Gastroesophageal sphincter (tissue), 3 donors: ENCODE measurements around the gene KANK4.

Source experiments
- POLR2AphosphoS5 ChIP-seq: sonication (generic); formaldehyde crosslinking; IDR thresholded peaks from one replicate; pipeline ENCODE4 v1.6.1; 2017; ENCODE audit warnings: antibody characterized with exemption
- TF ChIP-seq, protein P1 (sequence below), 4 experiments: fragments of 200-600 bp in 2 of 4; fragments of 450-650 bp in 2 of 4; sonication (generic) in 1 of 4; IDR thresholded peaks; one replicate each; pipeline ENCODE4 v1.5.1; 2017 to 2019; ENCODE audit warnings: antibody characterized with exemption in 4 of 4, mild to moderate bottlenecking in 2 of 4, moderate library complexity in 2 of 4

DNA sequence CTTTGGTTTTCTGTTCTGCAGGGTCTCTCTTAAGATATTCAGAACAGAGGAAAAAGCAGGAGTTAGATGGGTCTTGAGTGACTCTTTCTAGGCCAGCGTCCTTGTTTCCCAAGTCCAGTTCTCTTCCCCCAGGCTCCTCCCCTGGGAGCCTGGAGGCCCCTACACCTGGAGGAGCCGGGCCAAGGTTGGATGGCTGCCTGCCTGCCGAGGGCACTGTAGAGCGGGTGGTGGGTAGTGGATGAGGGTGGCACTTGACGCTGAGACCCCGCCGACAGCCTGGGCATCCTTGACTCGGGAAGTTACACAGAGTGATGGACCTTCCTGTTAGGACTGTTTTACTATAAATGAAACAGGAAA is 17.4 kb upstream of the KANK4 start:
- TF ChIP-seq, protein P1, sequence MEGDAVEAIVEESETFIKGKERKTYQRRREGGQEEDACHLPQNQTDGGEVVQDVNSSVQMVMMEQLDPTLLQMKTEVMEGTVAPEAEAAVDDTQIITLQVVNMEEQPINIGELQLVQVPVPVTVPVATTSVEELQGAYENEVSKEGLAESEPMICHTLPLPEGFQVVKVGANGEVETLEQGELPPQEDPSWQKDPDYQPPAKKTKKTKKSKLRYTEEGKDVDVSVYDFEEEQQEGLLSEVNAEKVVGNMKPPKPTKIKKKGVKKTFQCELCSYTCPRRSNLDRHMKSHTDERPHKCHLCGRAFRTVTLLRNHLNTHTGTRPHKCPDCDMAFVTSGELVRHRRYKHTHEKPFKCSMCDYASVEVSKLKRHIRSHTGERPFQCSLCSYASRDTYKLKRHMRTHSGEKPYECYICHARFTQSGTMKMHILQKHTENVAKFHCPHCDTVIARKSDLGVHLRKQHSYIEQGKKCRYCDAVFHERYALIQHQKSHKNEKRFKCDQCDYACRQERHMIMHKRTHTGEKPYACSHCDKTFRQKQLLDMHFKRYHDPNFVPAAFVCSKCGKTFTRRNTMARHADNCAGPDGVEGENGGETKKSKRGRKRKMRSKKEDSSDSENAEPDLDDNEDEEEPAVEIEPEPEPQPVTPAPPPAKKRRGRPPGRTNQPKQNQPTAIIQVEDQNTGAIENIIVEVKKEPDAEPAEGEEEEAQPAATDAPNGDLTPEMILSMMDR (IDR thresholded peaks at IDR 0.05): no peak
- no peak for TF ChIP-seq POLR2AphosphoS5
